GM23248 (cell line): Measurements from ENCODE around the gene TDRD7. TPM values are rescaled to one million over a fixed set of nuclear protein-coding genes. Genes with fewer than 3 reads are reported as not detected.

Experiments used
- DNase-seq: peaks from one replicate; pipeline ENCODE4 v3.0.0-alpha.2; 2015
- H2AFZ ChIP-seq: fragments of 200-600 bp; sonication (generic); 2 replicates; pipeline ENCODE4 v1.6.1; 2016; ENCODE audit warnings: antibody characterized with exemption
- H3F3A ChIP-seq: fragments of 200-600 bp; sonication (generic); 2 replicates; pipeline ENCODE4 v1.6.1; 2016; ENCODE audit warnings: mild to moderate bottlenecking, antibody characterized with exemption, mixed run types; ENCODE audit not compliant: insufficient read depth
- H3K27ac ChIP-seq: fragments of 200-600 bp; sonication (generic); 2 replicates; pipeline ENCODE4 v1.5.1; 2016; ENCODE audit warnings: mild to moderate bottlenecking
- H3K27me3 ChIP-seq: fragments of 200-600 bp; sonication (generic); replicated peaks from 2 replicates; pipeline ENCODE4 v1.6.1; 2016; ENCODE audit warnings: mild to moderate bottlenecking; ENCODE audit not compliant: insufficient read depth
- H3K36me3 ChIP-seq: fragments of 200-600 bp; sonication (generic); 2 replicates; pipeline ENCODE4 v1.6.1; 2016; ENCODE audit warnings: low read depth, mild to moderate bottlenecking
- H3K4me1 ChIP-seq: fragments of 200-600 bp; sonication (generic); 2 replicates; pipeline ENCODE4 v1.6.1; 2016; ENCODE audit warnings: mild to moderate bottlenecking; ENCODE audit not compliant: insufficient read depth
- H3K4me2 ChIP-seq: fragments of 200-600 bp; sonication (generic); one replicate; pipeline ENCODE4 v1.6.1; 2016; ENCODE audit warnings: mild to moderate bottlenecking; ENCODE audit not compliant: unreplicated experiment
- H3K4me3 ChIP-seq: fragments of 200-600 bp; sonication (generic); 2 replicates; pipeline ENCODE4 v1.5.1; 2016; ENCODE audit warnings: mild to moderate bottlenecking
- H3K79me2 ChIP-seq: fragments of 200-600 bp; sonication (generic); 2 replicates; pipeline ENCODE4 v1.6.1; 2016; ENCODE audit warnings: mild to moderate bottlenecking; ENCODE audit not compliant: insufficient read depth
- H3K9ac ChIP-seq: fragments of 200-600 bp; sonication (generic); 2 replicates; pipeline ENCODE4 v1.6.1; 2016; ENCODE audit warnings: mild to moderate bottlenecking
- H3K9me2 ChIP-seq: fragments of 200-600 bp; sonication (generic); 2 replicates; pipeline ENCODE4 v1.6.1; 2016; ENCODE audit warnings: mixed run types, mild to moderate bottlenecking, moderate library complexity; ENCODE audit not compliant: insufficient read depth
- H3K9me3 ChIP-seq: fragments of 200-600 bp; sonication (generic); one replicate; pipeline ENCODE4 v1.6.1; 2017; ENCODE audit warnings: low read depth
- H4K20me1 ChIP-seq: fragments of 200-600 bp; sonication (generic); 2 replicates; pipeline ENCODE4 v1.6.0; 2016; ENCODE audit not compliant: insufficient read depth
- EZH2 ChIP-seq: fragments of 200-600 bp; sonication (generic); IDR thresholded peaks from 2 replicates; pipeline ENCODE4 v1.6.1; 2018; ENCODE audit warnings: antibody characterized with exemption, mild to moderate bottlenecking; ENCODE audit not compliant: insufficient read depth, poor library complexity, severe bottlenecking
- EZH2phosphoT487 ChIP-seq: fragments of 200-600 bp; sonication (generic); IDR thresholded peaks from 2 replicates; pipeline ENCODE4 v1.6.1; 2018; ENCODE audit warnings: antibody characterized with exemption, moderate library complexity, mild to moderate bottlenecking, low read depth; ENCODE audit not compliant: insufficient read depth
- WGBS, 2 experiments: methylation state at CpG; one replicate each; pipeline ENCODE4 v1.1.6; 2015 to 2017; ENCODE audit warnings: low lambda C conversion rate in 2 of 2, low coverage in 1 of 2; ENCODE audit errors: missing lambda C conversion rate in 2 of 2; 5-methylcytosine and 5-hydroxymethylcytosine counted together
- in situ Hi-C: fragments of 300-500 bp; cut with MboI; formaldehyde crosslinking; loops from 2 replicates; pipeline ENCODE4 v1.15.0; 2020
- polyA plus RNA-seq: library from polyadenylated mRNA; unstranded; fragments of >200 nt; fragmentation: Nextera tagmentation; extraction: Ambion mirVana; gene quantifications from 2 replicates; pipeline ENCODE4 v1.2.1, GENCODE V29; 2016
- total RNA-seq: library from RNA; depleted of rRNA; stranded (reverse); fragments of >200 nt; shearing (Covaris generic); gene quantifications from 2 replicates; pipeline ENCODE4 v1.2.3, GENCODE V29; 2014

TDRD7 gene
- total and polyA plus RNA-seq, 2 experiments from 2014 or later = 4.9 to 6.6 TPM

GRCh38 chr9:97364769-97365490 lies 47.0 kb upstream of the TDRD7 start:
- Histone ChIP-seq H3K4me1 (no peaks in the 10 kb centered on the region), H3K9me3 (no peaks in the 10 kb centered on the region), H3K4me3 (no peak overlapping the region), H3K4me2 (no peak overlapping the region), H3K9ac (no peak overlapping the region), H3K27ac (no peak overlapping the region), H3K79me2 (no peaks in the 10 kb centered on the region), H3K27me3 (no peaks in the 10 kb centered on the region), H4K20me1 (no peaks in the 10 kb centered on the region), H3K36me3 (no peaks in the 10 kb centered on the region), H2AFZ (no peak overlapping the region), H3F3A (no peaks in the 10 kb centered on the region), H3K9me2 (no peaks in the 10 kb centered on the region)
- 53 to 62% methylated on average over 8 of the region's 8 CpGs for WGBS, 2 experiments
- TF ChIP-seq EZH2 (no peak), EZH2phosphoT487 (no peak)
- in situ Hi-C loops = no loop called here
- no peak for DNase-seq

- Histone ChIP-seq H3K27me3 (no peaks in the 10 kb centered on the region), H3K9me2 (no peaks in the 10 kb centered on the region), H3K4me3 (no peak overlapping the region), H3K9me3 (no peaks in the 10 kb centered on the region), H3K4me2 (no peak overlapping the region), H4K20me1 (no peaks in the 10 kb centered on the region), H3K79me2 (no peaks in the 10 kb centered on the region), H3K4me1 (no peaks in the 10 kb centered on the region), H3K27ac (no peak overlapping the region), H2AFZ (no peak overlapping the region), H3F3A (no peaks in the 10 kb centered on the region), H3K36me3 (no peaks in the 10 kb centered on the region), H3K9ac (no peak overlapping the region)
- TF ChIP-seq EZH2phosphoT487 = no peak
- TF ChIP-seq EZH2 = no peak
- WGBS, 2 experiments = 64 to 69% methylated on average over 5 of the region's 5 CpGs
- in situ Hi-C loops = no loop called here
- DNase-seq = no peak
These were observed 46.3 kb upstream of the TDRD7 start for GRCh38 chr9:97365634-97366033.

- no peaks in the 10 kb centered on the region for H3F3A ChIP-seq
- no peak overlapping the region for H3K4me2 ChIP-seq
- no peaks in the 10 kb centered on the region for H3K79me2 ChIP-seq
- no peaks in the 10 kb centered on the region for H3K9me3 ChIP-seq
- no peaks in the 10 kb centered on the region for H3K36me3 ChIP-seq
- in situ Hi-C loops = no loop called here
- no peak overlapping the region for H3K27ac ChIP-seq
- H3K27me3 ChIP-seq = no peaks in the 10 kb centered on the region
- H4K20me1 ChIP-seq = no peaks in the 10 kb centered on the region
- H2AFZ ChIP-seq = no peak overlapping the region
- H3K9ac ChIP-seq = no peak overlapping the region
- DNase-seq = no peak
- no peak for TF ChIP-seq EZH2
- no peak for TF ChIP-seq EZH2phosphoT487
- no peak overlapping the region for H3K4me3 ChIP-seq
- H3K9me2 ChIP-seq = no peaks in the 10 kb centered on the region
- no peaks in the 10 kb centered on the region for H3K4me1 ChIP-seq
- 93% methylated on average over 10 of the region's 10 CpGs for WGBS, 2 experiments
These were observed 45.4 kb upstream of the TDRD7 start for GRCh38 chr9:97366476-97366875.

GRCh38 chr9:97366889-97367288 lies 45.0 kb upstream of the TDRD7 start:
- no peaks in the 10 kb centered on the region for H3K9me2 ChIP-seq
- TF ChIP-seq EZH2phosphoT487 (no peak), EZH2 (no peak)
- no peak overlapping the region for H3K4me3 ChIP-seq
- DNase-seq = no peak
- H3K9ac ChIP-seq = no peak overlapping the region
- in situ Hi-C loops = no loop called here
- H3K27me3 ChIP-seq = no peaks in the 10 kb centered on the region
- H2AFZ ChIP-seq = no peak overlapping the region
- H3K4me1 ChIP-seq = no peaks in the 10 kb centered on the region
- H3K9me3 ChIP-seq = no peaks in the 10 kb centered on the region
- no peaks in the 10 kb centered on the region for H3F3A ChIP-seq
- H3K36me3 ChIP-seq = no peaks in the 10 kb centered on the region
- H4K20me1 ChIP-seq = no peaks in the 10 kb centered on the region
- no peak overlapping the region for H3K4me2 ChIP-seq
- WGBS, 2 experiments = 75 to 96% methylated on average over 2 of the region's 2 CpGs
- H3K79me2 ChIP-seq = no peaks in the 10 kb centered on the region
- no peak overlapping the region for H3K27ac ChIP-seq
